HEK293 (cell line): ENCODE results near the gene NCKAP5.

Experiments used
- CTCF ChIA-PET: fragments of 350-600 bp; formaldehyde crosslinking; extraction: SDS; loops from one replicate; lab custom pipeline; 2021; ENCODE audit warnings: antibody characterized with exemption; lab: Yijun Ruan, JAX
- POLR2A ChIA-PET: fragments of 300-600 bp; formaldehyde crosslinking; extraction: SDS; loops from one replicate; lab custom pipeline; 2020; ENCODE audit warnings: antibody characterized with exemption, inconsistent platforms; lab: Yijun Ruan, JAX
- H3K27ac ChIP-seq: fragments of 200-500 bp; sonication (Bioruptor generic); 2 replicates; pipeline ENCODE4 v1.5.1; 2014; ENCODE audit warnings: low read depth, low read length, control low read depth, inconsistent platforms; ENCODE audit errors: extremely low read depth
- H3K36me3 ChIP-seq, 2 experiments: fragments of 200-500 bp in 1 of 2; sonication (Bioruptor generic) in 1 of 2; 1 replicate in 1 of 2; 2 replicates in 1 of 2; pipeline ENCODE4 v1.5.1; 2014 to 2017; ENCODE audit warnings: inconsistent platforms in 2 of 2, low read length in 2 of 2; ENCODE audit not compliant: control insufficient read depth in 2 of 2, insufficient read depth in 1 of 2
- H3K4me1 ChIP-seq: fragments of 200-500 bp; sonication (Bioruptor generic); 2 replicates; pipeline ENCODE4 v1.5.1; 2014; ENCODE audit warnings: mild to moderate bottlenecking, low read length, inconsistent platforms; ENCODE audit not compliant: control insufficient read depth, insufficient read depth
- H3K4me3 ChIP-seq: 2 replicates; pipeline ENCODE4 v1.5.1; 2011; ENCODE audit warnings: low read depth, mild to moderate bottlenecking, control low read depth, low read length, moderate library complexity
- H3K9me3 ChIP-seq: fragments of 200-500 bp; sonication (Bioruptor generic); 2 replicates; pipeline ENCODE4 v1.5.1; 2014; ENCODE audit warnings: low read depth, low read length, inconsistent platforms; ENCODE audit not compliant: control insufficient read depth, insufficient read depth
- PRDM1 ChIP-seq: fragments of 450-650 bp; formaldehyde crosslinking; IDR thresholded peaks from 2 replicates; pipeline ENCODE4; 2016; ENCODE audit warnings: missing biosample characterization, missing genetic modification characterization
- SP2 ChIP-seq: fragments of 450-650 bp; formaldehyde crosslinking; IDR thresholded peaks from 2 replicates; pipeline ENCODE4 v1.5.1; 2016; ENCODE audit warnings: missing biosample characterization, missing genetic modification characterization
- YY1 ChIP-seq: fragments of 450-650 bp; formaldehyde crosslinking; IDR thresholded peaks from 2 replicates; pipeline ENCODE4 v1.5.1; 2018; ENCODE audit warnings: missing biosample characterization, missing genetic modification characterization
- ZEB2 ChIP-seq: fragments of 450-650 bp; formaldehyde crosslinking; IDR thresholded peaks from 2 replicates; pipeline ENCODE4 v1.5.1; 2016; ENCODE audit warnings: missing biosample characterization, missing genetic modification characterization
- ZNF112 ChIP-seq: fragments of 450-650 bp; formaldehyde crosslinking; IDR thresholded peaks from 2 replicates; pipeline ENCODE4 v1.5.0; 2017; ENCODE audit warnings: missing biosample characterization, missing genetic modification characterization
- ZNF114 ChIP-seq: fragments of 450-650 bp; formaldehyde crosslinking; IDR thresholded peaks from 2 replicates; pipeline ENCODE4 v1.5.0; 2017; ENCODE audit warnings: missing biosample characterization, missing genetic modification characterization
- ZNF184 ChIP-seq: fragments of 450-650 bp; IDR thresholded peaks from 2 replicates; pipeline ENCODE4 v1.5.1; 2018; ENCODE audit warnings: missing biosample characterization, mild to moderate bottlenecking, missing genetic modification characterization
- ZNF223 ChIP-seq: fragments of 450-650 bp; formaldehyde crosslinking; IDR thresholded peaks from 2 replicates; pipeline ENCODE4 v1.5.1; 2016; ENCODE audit warnings: missing biosample characterization, missing genetic modification characterization
- ZNF274 ChIP-seq, 2 experiments: fragments of 200-500 bp in 1 of 2; fragments of 450-650 bp in 1 of 2; sonication (Bioruptor generic) in 1 of 2; formaldehyde crosslinking in 1 of 2; IDR thresholded peaks; 2 replicates each; pipeline versions ENCODE4 v1.5.1 to v1.6.1; 2014 to 2016; ENCODE audit warnings: borderline replicate concordance in 1 of 2, inconsistent platforms in 1 of 2, low read length in 1 of 2, missing biosample characterization in 1 of 2, missing genetic modification characterization in 1 of 2
- ZNF292 ChIP-seq: fragments of 450-650 bp; formaldehyde crosslinking; IDR thresholded peaks from 2 replicates; pipeline ENCODE4 v1.5.1; 2016; ENCODE audit warnings: low read depth, missing biosample characterization, missing genetic modification characterization, borderline replicate concordance
- ZNF544 ChIP-seq: fragments of 450-650 bp; formaldehyde crosslinking; IDR thresholded peaks from 2 replicates; pipeline ENCODE4 v1.5.0; 2017; ENCODE audit warnings: missing biosample characterization, missing genetic modification characterization
- ZNF560 ChIP-seq: fragments of 450-650 bp; formaldehyde crosslinking; IDR thresholded peaks from 2 replicates; pipeline ENCODE4 v1.5.1; 2017; ENCODE audit warnings: missing biosample characterization, missing genetic modification characterization, borderline replicate concordance
- ZNF561 ChIP-seq: fragments of 450-650 bp; IDR thresholded peaks from 2 replicates; pipeline ENCODE4 v1.5.1; 2018; ENCODE audit warnings: missing biosample characterization, missing genetic modification characterization, borderline replicate concordance
- ZNF585B ChIP-seq: fragments of 450-650 bp; formaldehyde crosslinking; IDR thresholded peaks from 2 replicates; pipeline ENCODE4 v1.5.1; 2016; ENCODE audit warnings: missing biosample characterization, missing genetic modification characterization
- TF ChIP-seq, protein P1 (sequence below): fragments of 450-650 bp; formaldehyde crosslinking; IDR thresholded peaks from 2 replicates; pipeline ENCODE4 v1.5.1; 2016; ENCODE audit warnings: missing biosample characterization, missing genetic modification characterization, borderline replicate concordance
- TF ChIP-seq, protein P2 (sequence below): fragments of 450-650 bp; formaldehyde crosslinking; conservative IDR thresholded peaks from 2 replicates; pipeline ENCODE4 v1.5.1; 2016; ENCODE audit warnings: low read depth, missing biosample characterization, missing genetic modification characterization
- TF ChIP-seq, protein P3 (sequence below): fragments of 450-650 bp; formaldehyde crosslinking; IDR thresholded peaks from 2 replicates; pipeline ENCODE4 v1.5.1; 2017; ENCODE audit warnings: missing biosample characterization, missing genetic modification characterization
- TF ChIP-seq, protein P4 (sequence below): fragments of 450-650 bp; formaldehyde crosslinking; IDR thresholded peaks from 2 replicates; pipeline ENCODE4 v1.5.1; 2016; ENCODE audit warnings: missing biosample characterization, missing genetic modification characterization

NCKAP5 gene

DNA sequence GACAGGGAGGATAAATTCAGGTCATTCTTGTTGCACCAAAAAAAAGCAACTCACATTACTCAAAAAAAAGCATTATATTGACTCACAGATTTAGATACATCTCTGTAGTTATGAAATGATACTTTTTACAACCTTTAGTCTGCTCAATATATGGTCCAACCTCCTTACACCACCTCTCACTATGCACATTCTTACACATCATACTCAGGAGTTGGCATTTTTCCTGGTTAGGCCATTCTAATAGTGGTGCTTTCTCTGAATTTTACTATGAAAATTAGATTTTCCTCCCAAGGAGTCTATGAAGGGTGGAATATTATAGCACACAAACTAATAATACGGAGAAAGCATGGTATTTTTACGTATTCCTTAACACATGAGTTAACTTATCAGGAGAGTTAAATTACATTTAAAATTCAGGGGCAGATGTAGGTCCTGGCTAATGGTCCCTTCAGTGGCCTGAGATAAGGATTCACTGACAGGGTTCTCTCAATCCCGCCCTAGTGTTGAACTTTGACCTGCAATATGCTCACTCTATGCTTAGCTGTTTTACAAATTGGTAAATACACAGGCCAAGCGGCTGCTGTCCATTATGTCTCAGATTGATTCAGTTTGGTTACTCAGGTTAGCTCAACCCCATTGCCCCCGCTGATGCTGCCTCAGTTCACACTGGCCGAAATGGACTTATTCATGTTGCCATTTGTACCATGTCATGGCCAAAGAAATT is 153.6 kb downstream of the NCKAP5 start:
- TF ChIP-seq, protein P1, sequence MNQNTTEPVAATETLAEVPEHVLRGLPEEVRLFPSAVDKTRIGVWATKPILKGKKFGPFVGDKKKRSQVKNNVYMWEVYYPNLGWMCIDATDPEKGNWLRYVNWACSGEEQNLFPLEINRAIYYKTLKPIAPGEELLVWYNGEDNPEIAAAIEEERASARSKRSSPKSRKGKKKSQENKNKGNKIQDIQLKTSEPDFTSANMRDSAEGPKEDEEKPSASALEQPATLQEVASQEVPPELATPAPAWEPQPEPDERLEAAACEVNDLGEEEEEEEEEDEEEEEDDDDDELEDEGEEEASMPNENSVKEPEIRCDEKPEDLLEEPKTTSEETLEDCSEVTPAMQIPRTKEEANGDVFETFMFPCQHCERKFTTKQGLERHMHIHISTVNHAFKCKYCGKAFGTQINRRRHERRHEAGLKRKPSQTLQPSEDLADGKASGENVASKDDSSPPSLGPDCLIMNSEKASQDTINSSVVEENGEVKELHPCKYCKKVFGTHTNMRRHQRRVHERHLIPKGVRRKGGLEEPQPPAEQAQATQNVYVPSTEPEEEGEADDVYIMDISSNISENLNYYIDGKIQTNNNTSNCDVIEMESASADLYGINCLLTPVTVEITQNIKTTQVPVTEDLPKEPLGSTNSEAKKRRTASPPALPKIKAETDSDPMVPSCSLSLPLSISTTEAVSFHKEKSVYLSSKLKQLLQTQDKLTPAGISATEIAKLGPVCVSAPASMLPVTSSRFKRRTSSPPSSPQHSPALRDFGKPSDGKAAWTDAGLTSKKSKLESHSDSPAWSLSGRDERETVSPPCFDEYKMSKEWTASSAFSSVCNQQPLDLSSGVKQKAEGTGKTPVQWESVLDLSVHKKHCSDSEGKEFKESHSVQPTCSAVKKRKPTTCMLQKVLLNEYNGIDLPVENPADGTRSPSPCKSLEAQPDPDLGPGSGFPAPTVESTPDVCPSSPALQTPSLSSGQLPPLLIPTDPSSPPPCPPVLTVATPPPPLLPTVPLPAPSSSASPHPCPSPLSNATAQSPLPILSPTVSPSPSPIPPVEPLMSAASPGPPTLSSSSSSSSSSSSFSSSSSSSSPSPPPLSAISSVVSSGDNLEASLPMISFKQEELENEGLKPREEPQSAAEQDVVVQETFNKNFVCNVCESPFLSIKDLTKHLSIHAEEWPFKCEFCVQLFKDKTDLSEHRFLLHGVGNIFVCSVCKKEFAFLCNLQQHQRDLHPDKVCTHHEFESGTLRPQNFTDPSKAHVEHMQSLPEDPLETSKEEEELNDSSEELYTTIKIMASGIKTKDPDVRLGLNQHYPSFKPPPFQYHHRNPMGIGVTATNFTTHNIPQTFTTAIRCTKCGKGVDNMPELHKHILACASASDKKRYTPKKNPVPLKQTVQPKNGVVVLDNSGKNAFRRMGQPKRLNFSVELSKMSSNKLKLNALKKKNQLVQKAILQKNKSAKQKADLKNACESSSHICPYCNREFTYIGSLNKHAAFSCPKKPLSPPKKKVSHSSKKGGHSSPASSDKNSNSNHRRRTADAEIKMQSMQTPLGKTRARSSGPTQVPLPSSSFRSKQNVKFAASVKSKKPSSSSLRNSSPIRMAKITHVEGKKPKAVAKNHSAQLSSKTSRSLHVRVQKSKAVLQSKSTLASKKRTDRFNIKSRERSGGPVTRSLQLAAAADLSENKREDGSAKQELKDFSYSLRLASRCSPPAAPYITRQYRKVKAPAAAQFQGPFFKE (tag by site-specific recombination), result no peak
- TF ChIP-seq ZNF112 (tag by site-specific recombination) (no peak), ZNF274 (IDR thresholded peaks at IDR 0.05; ENCODE audit: low read length) (no peak), ZNF274 (tag by site-specific recombination; IDR thresholded peaks at IDR 0.05; ENCODE audit: borderline replicate concordance) (no peak), ZNF561 (tag by site-specific recombination) (no peak), ZNF544 (tag by site-specific recombination) (no peak), ZNF292 (no peak), SP2 (tag by site-specific recombination) (no peak), ZNF560 (no peak)
- TF ChIP-seq, protein P2, sequence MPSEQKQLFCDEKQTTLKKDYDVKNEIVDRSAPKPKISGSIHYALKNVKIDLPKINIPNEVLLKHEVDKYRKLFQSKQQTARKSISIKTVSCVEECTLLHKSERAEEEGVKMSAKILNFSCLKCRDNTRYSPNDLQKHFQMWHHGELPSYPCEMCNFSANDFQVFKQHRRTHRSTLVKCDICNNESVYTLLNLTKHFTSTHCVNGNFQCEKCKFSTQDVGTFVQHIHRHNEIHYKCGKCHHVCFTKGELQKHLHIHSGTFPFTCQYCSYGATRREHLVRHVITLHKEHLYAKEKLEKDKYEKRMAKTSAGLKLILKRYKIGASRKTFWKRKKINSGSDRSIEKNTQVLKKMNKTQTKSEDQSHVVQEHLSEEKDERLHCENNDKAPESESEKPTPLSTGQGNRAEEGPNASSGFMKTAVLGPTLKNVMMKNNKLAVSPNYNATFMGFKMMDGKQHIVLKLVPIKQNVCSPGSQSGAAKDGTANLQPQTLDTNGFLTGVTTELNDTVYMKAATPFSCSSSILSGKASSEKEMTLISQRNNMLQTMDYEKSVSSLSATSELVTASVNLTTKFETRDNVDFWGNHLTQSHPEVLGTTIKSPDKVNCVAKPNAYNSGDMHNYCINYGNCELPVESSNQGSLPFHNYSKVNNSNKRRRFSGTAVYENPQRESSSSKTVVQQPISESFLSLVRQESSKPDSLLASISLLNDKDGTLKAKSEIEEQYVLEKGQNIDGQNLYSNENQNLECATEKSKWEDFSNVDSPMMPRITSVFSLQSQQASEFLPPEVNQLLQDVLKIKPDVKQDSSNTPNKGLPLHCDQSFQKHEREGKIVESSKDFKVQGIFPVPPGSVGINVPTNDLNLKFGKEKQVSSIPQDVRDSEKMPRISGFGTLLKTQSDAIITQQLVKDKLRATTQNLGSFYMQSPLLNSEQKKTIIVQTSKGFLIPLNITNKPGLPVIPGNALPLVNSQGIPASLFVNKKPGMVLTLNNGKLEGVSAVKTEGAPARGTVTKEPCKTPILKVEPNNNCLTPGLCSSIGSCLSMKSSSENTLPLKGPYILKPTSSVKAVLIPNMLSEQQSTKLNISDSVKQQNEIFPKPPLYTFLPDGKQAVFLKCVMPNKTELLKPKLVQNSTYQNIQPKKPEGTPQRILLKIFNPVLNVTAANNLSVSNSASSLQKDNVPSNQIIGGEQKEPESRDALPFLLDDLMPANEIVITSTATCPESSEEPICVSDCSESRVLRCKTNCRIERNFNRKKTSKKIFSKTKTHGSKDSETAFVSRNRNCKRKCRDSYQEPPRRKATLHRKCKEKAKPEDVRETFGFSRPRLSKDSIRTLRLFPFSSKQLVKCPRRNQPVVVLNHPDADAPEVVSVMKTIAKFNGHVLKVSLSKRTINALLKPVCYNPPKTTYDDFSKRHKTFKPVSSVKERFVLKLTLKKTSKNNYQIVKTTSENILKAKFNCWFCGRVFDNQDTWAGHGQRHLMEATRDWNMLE (tag by site-specific recombination), result no peak
- Histone ChIP-seq H3K27ac (no peak overlapping the region), H3K36me3 (no peaks in the 10 kb centered on the region), H3K4me3 (no peak overlapping the region), H3K9me3 (no peaks in the 10 kb centered on the region), H3K4me1 (no peaks in the 10 kb centered on the region)
- ChIA-PET CTCF (interaction anchor here (0.7 kb wide), 1 partner anchor 31 kb away, joined by 3 read pairs; no protein-coding TSS in a partner anchor), POLR2A (no interaction called here)

DNA sequence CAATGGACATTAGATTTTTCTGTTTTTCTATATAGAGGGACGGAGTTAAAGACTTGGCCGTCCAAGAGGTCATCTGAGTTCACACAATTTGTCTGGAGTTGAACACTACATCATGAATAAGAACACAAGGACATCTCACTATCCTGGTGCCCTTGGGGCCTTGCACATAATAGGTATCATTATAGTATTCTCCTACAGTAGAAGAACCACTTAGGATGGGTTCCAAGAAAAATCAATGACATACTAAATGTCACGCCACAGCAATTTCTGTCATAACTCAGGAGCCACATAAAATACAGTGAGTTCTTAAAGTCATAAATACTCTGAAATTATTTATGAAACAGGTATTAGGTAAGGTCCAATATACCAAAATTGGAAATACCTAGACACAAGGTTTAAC is 154.4 kb downstream of the NCKAP5 start:
- H3K27ac ChIP-seq, result no peak overlapping the region
- H3K4me1 ChIP-seq, result no peaks in the 10 kb centered on the region
- no peaks in the 10 kb centered on the region for H3K9me3 ChIP-seq
- no peaks in the 10 kb centered on the region for H3K36me3 ChIP-seq
- CTCF ChIA-PET, result interaction anchor here (0.6 kb wide), 1 partner anchor 793 kb away, joined by 3 read pairs; no protein-coding TSS in a partner anchor
- H3K4me3 ChIP-seq, result no peak overlapping the region
- POLR2A ChIA-PET, result no interaction called here
- TF ChIP-seq ZNF585B (tag by site-specific recombination) (no peak), ZNF184 (tag by site-specific recombination) (no peak), ZNF223 (tag by site-specific recombination) (no peak), PRDM1 (tag by site-specific recombination) (no peak), YY1 (tag by site-specific recombination) (no peak), ZEB2 (tag by site-specific recombination) (no peak), ZNF114 (tag by site-specific recombination) (no peak)
- TF ChIP-seq, protein P3, sequence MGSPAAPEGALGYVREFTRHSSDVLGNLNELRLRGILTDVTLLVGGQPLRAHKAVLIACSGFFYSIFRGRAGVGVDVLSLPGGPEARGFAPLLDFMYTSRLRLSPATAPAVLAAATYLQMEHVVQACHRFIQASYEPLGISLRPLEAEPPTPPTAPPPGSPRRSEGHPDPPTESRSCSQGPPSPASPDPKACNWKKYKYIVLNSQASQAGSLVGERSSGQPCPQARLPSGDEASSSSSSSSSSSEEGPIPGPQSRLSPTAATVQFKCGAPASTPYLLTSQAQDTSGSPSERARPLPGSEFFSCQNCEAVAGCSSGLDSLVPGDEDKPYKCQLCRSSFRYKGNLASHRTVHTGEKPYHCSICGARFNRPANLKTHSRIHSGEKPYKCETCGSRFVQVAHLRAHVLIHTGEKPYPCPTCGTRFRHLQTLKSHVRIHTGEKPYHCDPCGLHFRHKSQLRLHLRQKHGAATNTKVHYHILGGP (tag by site-specific recombination), result no peak
- TF ChIP-seq, protein P4, sequence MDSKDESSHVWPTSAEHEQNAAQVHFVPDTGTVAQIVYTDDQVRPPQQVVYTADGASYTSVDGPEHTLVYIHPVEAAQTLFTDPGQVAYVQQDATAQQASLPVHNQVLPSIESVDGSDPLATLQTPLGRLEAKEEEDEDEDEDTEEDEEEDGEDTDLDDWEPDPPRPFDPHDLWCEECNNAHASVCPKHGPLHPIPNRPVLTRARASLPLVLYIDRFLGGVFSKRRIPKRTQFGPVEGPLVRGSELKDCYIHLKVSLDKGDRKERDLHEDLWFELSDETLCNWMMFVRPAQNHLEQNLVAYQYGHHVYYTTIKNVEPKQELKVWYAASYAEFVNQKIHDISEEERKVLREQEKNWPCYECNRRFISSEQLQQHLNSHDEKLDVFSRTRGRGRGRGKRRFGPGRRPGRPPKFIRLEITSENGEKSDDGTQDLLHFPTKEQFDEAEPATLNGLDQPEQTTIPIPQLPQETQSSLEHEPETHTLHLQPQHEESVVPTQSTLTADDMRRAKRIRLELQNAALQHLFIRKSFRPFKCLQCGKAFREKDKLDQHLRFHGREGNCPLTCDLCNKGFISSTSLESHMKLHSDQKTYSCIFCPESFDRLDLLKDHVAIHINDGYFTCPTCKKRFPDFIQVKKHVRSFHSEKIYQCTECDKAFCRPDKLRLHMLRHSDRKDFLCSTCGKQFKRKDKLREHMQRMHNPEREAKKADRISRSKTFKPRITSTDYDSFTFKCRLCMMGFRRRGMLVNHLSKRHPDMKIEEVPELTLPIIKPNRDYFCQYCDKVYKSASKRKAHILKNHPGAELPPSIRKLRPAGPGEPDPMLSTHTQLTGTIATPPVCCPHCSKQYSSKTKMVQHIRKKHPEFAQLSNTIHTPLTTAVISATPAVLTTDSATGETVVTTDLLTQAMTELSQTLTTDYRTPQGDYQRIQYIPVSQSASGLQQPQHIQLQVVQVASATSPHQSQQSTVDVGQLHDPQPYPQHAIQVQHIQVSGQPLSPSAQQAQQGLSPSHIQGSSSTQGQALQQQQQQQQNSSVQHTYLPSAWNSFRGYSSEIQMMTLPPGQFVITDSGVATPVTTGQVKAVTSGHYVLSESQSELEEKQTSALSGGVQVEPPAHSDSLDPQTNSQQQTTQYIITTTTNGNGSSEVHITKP (tag by site-specific recombination), result no peak
